OCI-LY3 (cell line): ENCODE data around the gene SAMD4A.

Experiments used
- H2AFZ ChIP-seq: fragments of 200-600, 300-600 bp; shearing (Covaris generic); 2 replicates; pipeline ENCODE4 v1.6.0; 2014; ENCODE audit warnings: antibody characterized with exemption, low read depth, low read length
- H3K27ac ChIP-seq: fragments of 200-600, 300-600 bp; sonication (generic); 2 replicates; pipeline ENCODE4 v1.5.1; 2014; ENCODE audit warnings: mild to moderate bottlenecking, low read length, moderate library complexity, mixed read lengths
- H3K27me3 ChIP-seq: fragments of 200-600, 300-600 bp; sonication (generic); 2 replicates; pipeline ENCODE4 v1.6.1; 2014; ENCODE audit warnings: low read depth, low read length, mixed read lengths
- H3K36me3 ChIP-seq: fragments of 200-600, 300-600 bp; sonication (generic); replicated peaks from 2 replicates; pipeline ENCODE3; 2014; ENCODE audit warnings: low read depth, low read length, mixed read lengths
- H3K4me1 ChIP-seq: fragments of 300-600, 200-600 bp; sonication (generic); 2 replicates; pipeline ENCODE4 v1.6.1; 2014; ENCODE audit warnings: low read length, mixed read lengths
- H3K4me2 ChIP-seq: fragments of 200-600, 300-600 bp; sonication (generic); 2 replicates; pipeline ENCODE4 v1.6.1; 2014; ENCODE audit warnings: low read length, mixed read lengths
- H3K4me3 ChIP-seq: fragments of 300-600, 200-600 bp; sonication (generic); 2 replicates; pipeline ENCODE4 v1.5.1; 2014; ENCODE audit warnings: antibody characterized with exemption, mild to moderate bottlenecking, low read length, moderate library complexity
- H3K79me2 ChIP-seq: fragments of 300-600, 200-600 bp; shearing (Covaris generic); 2 replicates; pipeline ENCODE4 v1.6.1; 2014; ENCODE audit warnings: mild to moderate bottlenecking, low read length, mixed read lengths
- H3K9ac ChIP-seq: fragments of 300-600, 200-600 bp; shearing (Covaris generic); 2 replicates; pipeline ENCODE4 v1.6.0; 2014; ENCODE audit warnings: mild to moderate bottlenecking, low read length, moderate library complexity
- H3K9me3 ChIP-seq: fragments of 200-600, 300-600 bp; shearing (Covaris generic); 2 replicates; pipeline ENCODE4 v1.6.1; 2014; ENCODE audit warnings: low read length, mixed read lengths; ENCODE audit not compliant: insufficient read depth
- H4K20me1 ChIP-seq: fragments of 200-600, 300-600 bp; sonication (generic); 2 replicates; pipeline ENCODE4 v1.6.1; 2016; ENCODE audit warnings: low read length, mixed read lengths; ENCODE audit not compliant: insufficient read depth
- EZH2phosphoT487 ChIP-seq: fragments of 200-600 bp; shearing (Covaris generic); IDR thresholded peaks from 2 replicates; pipeline ENCODE4 v1.6.1; 2018; ENCODE audit warnings: antibody characterized with exemption, mixed run types, low read depth
- TF ChIP-seq, protein P1 (sequence below): fragments of 200-600, 300-600 bp; sonication (generic); IDR thresholded peaks from 2 replicates; pipeline ENCODE4 v1.5.1; 2014; ENCODE audit warnings: antibody characterized with exemption, low read length, low read depth

Gene SAMD4A

DNA sequence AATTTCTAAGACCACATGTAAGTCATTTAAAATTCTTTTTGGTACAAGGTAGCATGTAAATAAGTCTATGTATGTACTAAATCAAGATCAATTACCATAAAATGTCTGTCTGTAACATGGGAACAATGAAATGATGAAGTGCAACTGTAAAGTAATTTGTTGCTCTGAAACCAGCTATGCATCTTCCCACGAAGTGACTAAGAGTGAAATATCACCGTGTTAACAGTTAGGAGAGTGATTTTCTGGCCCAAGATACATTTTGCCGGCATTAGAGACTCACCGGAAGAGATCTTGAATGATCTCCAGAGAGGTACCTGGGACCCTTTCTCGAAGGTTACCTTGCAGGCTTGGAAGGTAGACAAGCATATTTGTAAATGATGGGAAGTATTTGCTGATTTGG lies 105.8 kb downstream of the SAMD4A start:
- Histone ChIP-seq H3K4me1 (0 out of 2 replicates have a peak, but pooled peaks cover 2% of the 10 kb centered on the region), H3K9ac (no peak overlapping the region), H3K9me3 (no peaks in the 10 kb centered on the region), H3K27me3 (peaks cover 3% of the 10 kb centered on the region; the same call in 1 of the 2 replicates), H3K27ac (no peak overlapping the region), H4K20me1 (no peaks in the 10 kb centered on the region), H3K36me3 (no peaks in the 10 kb centered on the region), H3K4me3 (no peak overlapping the region), H2AFZ (no peak overlapping the region), H3K4me2 (no peak overlapping the region), H3K79me2 (no peaks in the 10 kb centered on the region)
- TF ChIP-seq, protein P1, sequence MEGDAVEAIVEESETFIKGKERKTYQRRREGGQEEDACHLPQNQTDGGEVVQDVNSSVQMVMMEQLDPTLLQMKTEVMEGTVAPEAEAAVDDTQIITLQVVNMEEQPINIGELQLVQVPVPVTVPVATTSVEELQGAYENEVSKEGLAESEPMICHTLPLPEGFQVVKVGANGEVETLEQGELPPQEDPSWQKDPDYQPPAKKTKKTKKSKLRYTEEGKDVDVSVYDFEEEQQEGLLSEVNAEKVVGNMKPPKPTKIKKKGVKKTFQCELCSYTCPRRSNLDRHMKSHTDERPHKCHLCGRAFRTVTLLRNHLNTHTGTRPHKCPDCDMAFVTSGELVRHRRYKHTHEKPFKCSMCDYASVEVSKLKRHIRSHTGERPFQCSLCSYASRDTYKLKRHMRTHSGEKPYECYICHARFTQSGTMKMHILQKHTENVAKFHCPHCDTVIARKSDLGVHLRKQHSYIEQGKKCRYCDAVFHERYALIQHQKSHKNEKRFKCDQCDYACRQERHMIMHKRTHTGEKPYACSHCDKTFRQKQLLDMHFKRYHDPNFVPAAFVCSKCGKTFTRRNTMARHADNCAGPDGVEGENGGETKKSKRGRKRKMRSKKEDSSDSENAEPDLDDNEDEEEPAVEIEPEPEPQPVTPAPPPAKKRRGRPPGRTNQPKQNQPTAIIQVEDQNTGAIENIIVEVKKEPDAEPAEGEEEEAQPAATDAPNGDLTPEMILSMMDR = no peak
- no peak for TF ChIP-seq EZH2phosphoT487

DNA sequence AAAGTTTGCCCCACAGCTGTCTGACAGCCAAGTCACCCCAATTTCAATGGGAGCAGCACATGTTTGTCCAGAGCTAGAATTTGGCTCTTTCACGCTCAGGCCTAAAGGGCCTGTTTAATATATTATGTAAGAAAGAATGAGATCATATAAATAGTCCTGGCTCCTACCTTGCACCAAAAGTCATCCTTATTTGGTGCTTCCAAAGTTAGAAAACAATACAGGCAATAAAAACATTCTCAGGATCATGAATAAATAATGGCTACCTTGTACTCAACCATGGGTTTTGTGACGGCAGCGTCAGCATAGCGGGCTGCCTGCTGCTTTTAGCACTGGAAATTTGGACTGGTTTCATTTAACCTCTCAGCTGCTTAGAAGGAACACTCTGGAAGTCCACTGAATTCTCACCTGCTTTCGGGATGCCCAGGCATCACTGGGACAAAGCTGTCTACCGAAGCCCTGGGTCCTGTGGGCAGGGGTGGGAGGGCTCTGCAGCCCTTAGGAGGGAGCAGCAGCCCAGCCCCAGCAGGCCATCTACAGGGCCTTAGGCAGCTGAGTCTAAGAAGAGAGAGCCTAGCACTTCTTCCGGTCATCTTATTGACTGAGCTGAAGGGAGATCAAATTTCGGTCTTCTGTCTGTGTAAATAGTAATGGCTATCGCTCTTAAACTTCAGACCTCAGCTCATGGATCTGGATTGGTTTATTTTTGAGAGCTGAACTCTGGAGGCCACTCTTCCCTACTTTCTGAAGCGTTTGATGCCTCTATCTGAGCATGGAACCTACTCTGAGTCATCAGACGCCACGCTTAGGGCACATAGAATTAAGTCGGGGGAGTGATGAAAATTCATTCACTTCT lies 106.5 kb downstream of the SAMD4A start:
- TF ChIP-seq, protein P1 = no peak
- TF ChIP-seq EZH2phosphoT487 = no peak
- Histone ChIP-seq H3K4me3 (no peak overlapping the region), H2AFZ (no peak overlapping the region), H3K27ac (no peak overlapping the region), H4K20me1 (no peaks in the 10 kb centered on the region), H3K4me1 (0 out of 2 replicates have a peak, but pooled peaks cover 2% of the 10 kb centered on the region), H3K9ac (no peak overlapping the region), H3K36me3 (no peaks in the 10 kb centered on the region), H3K79me2 (no peaks in the 10 kb centered on the region), H3K4me2 (no peak overlapping the region), H3K27me3 (peaks cover 3% of the 10 kb centered on the region; the same call in 1 of the 2 replicates), H3K9me3 (no peaks in the 10 kb centered on the region)

DNA sequence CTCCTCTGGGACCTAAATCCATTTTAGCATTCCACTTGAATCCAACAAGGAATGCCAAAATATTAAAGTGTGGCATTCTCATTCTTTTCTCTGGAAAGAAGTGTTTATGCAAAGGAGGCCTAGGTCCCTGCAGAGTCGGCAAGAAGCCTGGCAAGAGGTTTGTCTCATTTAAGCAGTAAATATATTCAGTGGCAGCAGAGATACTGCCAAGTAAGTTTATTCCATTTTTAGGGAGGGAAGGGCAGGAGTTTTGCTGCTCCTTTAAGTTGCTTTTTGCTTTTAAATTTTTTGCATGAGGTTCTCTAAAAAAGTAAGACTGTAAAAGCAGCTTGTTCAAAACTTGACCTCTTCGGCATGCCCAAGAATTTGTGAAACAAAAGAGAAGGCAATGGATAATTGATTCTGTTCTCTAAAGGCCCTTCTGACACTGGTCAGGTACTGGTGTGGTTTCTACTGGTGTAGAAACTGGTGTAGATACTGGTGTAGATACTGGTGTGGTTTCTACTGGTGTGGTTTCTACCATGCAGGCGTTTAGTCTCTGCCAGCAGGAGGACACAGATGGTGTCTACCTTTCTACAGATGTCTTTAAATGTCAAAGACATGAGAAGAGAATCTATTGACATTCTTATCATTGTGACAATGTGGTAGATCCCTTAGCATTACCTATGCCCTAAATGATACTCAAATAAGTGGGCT lies 107.3 kb downstream of the SAMD4A start:
- Histone ChIP-seq H4K20me1 (no peaks in the 10 kb centered on the region), H3K4me1 (0 out of 2 replicates have a peak, but pooled peaks cover 2% of the 10 kb centered on the region), H3K9ac (no peak overlapping the region), H3K4me2 (no peak overlapping the region), H2AFZ (no peak overlapping the region), H3K27me3 (peaks cover 3% of the 10 kb centered on the region; the same call in 1 of the 2 replicates), H3K27ac (no peak overlapping the region), H3K36me3 (no peaks in the 10 kb centered on the region), H3K4me3 (no peak overlapping the region), H3K79me2 (no peaks in the 10 kb centered on the region), H3K9me3 (no peaks in the 10 kb centered on the region)
- TF ChIP-seq, protein P1 = no peak
- TF ChIP-seq EZH2phosphoT487 = no peak
